Vagina (tissue), 2 donors: ENCODE results near the gene MEGF6. TPM values are rescaled to one million over a fixed set of nuclear protein-coding genes. Genes with fewer than 3 reads are reported as not detected.

Experiments used
- DNase-seq, 2 donors: peaks; one replicate each; pipeline ENCODE4 v3.0.0-alpha.2; 2017; ENCODE audit errors: extremely low spot score in 2 of 2
- H3K27ac ChIP-seq: fragments of 200-600 bp; sonication (generic); one replicate; pipeline ENCODE4 v1.5.1; 2019
- H3K27me3 ChIP-seq: fragments of 200-600 bp; sonication (generic); one replicate; pipeline ENCODE4 v1.5.1; 2019
- H3K36me3 ChIP-seq, 2 donors: fragments of 200-600 bp; sonication (generic); one replicate each; pipeline ENCODE4 v1.5.1; 2017 to 2019
- H3K4me1 ChIP-seq: fragments of 200-600 bp; sonication (generic); one replicate; pipeline ENCODE4 v1.5.1; 2019
- H3K4me3 ChIP-seq, 2 donors: fragments of 200-600 bp; sonication (generic); 1 replicate in 1 of 2; 2 replicates in 1 of 2; pipeline ENCODE4 v1.5.1; 2016 to 2019
- H3K9me3 ChIP-seq: fragments of 200-600 bp; sonication (generic); one replicate; pipeline ENCODE4 v1.5.1; 2019
- CTCF ChIP-seq, 3 experiments: fragments of 450-650 bp in 2 of 3; fragments of 200-600 bp in 1 of 3; sonication (generic) in 1 of 3; IDR thresholded peaks; one replicate each; pipeline ENCODE4 v1.5.1; 2017 to 2019; ENCODE audit warnings: antibody characterized with exemption in 3 of 3, mild to moderate bottlenecking in 2 of 3, moderate library complexity in 2 of 3
- POLR2A ChIP-seq, 2 donors: fragments of 450-650 bp; IDR thresholded peaks; one replicate each; pipeline ENCODE4 v1.6.1; 2017; ENCODE audit warnings: antibody characterized with exemption in 2 of 2, mild to moderate bottlenecking in 2 of 2, moderate library complexity in 2 of 2
- POLR2AphosphoS5 ChIP-seq, 2 donors: sonication (generic); formaldehyde crosslinking; IDR thresholded peaks; one replicate each; pipeline ENCODE4 v1.9.0; 2017; ENCODE audit warnings: antibody characterized with exemption in 2 of 2, mild to moderate bottlenecking in 2 of 2, low read depth in 1 of 2; ENCODE audit not compliant: insufficient read depth in 1 of 2
- intact Hi-C: fragments of 100-400 bp; cut with DNase I; formaldehyde crosslinking; loops from one replicate; pipeline ENCODE4 v1.15.1; 2023
- total RNA-seq: library from RNA; depleted of rRNA; stranded (reverse); fragments of >200 nt; gene quantifications from one replicate; pipeline ENCODE4 v1.2.3, GENCODE V29; 2016

Gene MEGF6
- total RNA-seq, 1 donor from 2014 or later: 37.6 TPM

DNA sequence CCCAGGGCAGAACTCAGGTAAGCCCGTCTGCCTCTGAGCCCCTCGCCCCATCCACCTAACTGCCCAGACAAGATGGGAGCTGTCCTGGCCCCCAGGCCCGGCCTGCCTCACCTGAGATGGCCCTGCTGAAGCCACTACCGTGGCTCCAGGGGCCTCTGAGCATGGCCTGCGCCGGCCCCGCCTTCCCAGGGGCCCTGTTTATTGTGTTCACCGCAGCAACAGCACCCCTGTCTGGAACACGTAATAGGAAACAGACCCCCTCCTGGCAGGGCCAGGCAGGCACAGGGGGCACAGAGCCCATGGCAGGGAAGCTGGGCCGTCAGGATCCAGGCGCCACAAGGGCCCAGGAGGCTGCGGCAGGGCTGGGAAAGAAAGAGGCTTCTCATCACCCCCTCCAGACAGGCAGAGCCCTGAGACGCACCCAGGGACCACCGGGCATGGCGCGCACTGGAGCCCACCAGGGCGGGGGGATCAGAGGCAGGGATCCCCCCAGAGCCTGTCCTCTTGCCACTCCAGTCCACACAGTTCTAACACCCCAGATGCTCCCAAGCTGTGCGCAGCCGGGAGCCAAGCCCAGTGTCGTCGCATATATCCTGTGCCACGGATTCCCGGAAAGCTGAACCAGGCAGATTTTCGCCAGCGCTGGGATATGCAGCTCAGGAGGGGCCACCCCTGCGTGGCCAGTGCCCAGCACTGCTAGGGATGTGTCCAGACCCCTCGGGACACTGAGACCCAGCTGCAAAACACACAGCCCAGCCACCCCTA, 94.2 kb downstream of the MEGF6 start:
- no peak overlapping the region for H3K27ac ChIP-seq
- H3K9me3 ChIP-seq: no peaks in the 10 kb centered on the region
- peaks cover 0 to 5% of the 10 kb centered on the region in 2 donors for H3K36me3 ChIP-seq
- intact Hi-C loops: no loop called here
- TF ChIP-seq POLR2AphosphoS5 (IDR thresholded peaks at IDR 0.05; ENCODE audit: insufficient read depth in 1 of 2, low read depth in 1 of 2): no peak
- TF ChIP-seq CTCF (IDR thresholded peaks at IDR 0.05): no peak
- TF ChIP-seq POLR2A (IDR thresholded peaks at IDR 0.05): no peak
- H3K4me1 ChIP-seq: no peaks in the 10 kb centered on the region
- no peak for DNase-seq
- H3K4me3 ChIP-seq: no peak overlapping the region
- no peaks in the 10 kb centered on the region for H3K27me3 ChIP-seq

DNA sequence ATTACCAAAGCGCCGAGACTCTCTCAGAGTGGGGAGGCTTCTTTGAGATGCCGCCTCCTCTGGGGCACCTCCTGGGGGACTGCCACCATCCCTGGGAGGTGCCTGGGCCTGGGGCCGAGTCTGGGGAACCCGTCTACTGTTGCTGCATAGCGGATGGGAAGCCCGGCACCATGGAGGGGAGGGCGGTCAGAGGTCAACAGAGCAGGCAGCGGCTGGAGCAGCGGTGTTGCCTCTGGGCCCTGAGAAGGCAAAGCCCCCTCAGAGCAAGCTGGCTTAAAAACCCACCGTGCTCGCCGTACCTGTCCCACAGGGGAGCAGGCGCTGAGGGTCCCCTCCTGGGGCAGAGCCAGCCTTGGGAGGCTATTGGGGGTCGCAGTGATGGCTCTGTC, 94.8 kb downstream of the MEGF6 start:
- Histone ChIP-seq H3K9me3 (no peaks in the 10 kb centered on the region), H3K4me1 (no peaks in the 10 kb centered on the region), H3K4me3 (no peak overlapping the region), H3K27me3 (no peaks in the 10 kb centered on the region), H3K36me3 (peaks cover 0 to 5% of the 10 kb centered on the region in 2 donors), H3K27ac (no peak overlapping the region)
- intact Hi-C loops: no loop called here
- TF ChIP-seq POLR2AphosphoS5 (IDR thresholded peaks at IDR 0.05; ENCODE audit: insufficient read depth in 1 of 2, low read depth in 1 of 2) (no peak), POLR2A (IDR thresholded peaks at IDR 0.05) (no peak), CTCF (IDR thresholded peaks at IDR 0.05) (no peak)
- DNase-seq: no peak

DNA sequence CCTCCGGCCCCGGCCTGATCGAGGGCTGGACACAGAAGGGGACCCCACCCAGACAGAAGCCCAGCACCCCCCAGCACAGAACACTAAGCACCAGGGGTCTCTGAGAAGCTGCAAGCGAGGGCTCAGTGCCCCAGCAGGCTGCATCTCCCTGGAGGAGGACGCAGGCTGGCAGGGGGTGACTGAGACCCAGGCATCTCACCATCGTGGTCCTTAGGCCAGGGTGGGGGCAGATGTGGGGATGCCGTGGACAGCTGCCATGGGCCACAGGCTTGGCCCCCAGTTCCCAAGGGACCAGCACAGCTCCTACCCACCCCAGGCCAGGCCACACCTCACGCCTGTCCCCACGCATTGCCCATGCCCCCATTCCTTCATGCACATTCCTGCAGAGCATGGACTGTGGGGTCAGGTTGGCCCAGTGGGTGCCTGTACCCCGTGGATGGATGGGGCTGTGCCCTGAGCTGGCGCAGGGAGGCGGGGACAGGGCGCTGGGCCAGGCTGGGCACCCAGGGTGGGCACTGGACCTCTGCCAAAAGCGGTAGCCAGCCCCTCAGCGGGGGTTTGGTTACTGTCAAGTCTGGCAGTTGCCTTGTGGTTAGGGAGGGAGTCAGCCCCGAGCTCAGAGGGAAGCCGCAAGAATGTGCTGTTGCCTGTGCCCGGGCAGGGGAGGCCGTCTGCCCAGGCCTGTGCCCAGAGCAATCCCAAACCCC, 95.4 kb downstream of the MEGF6 start:
- H3K27me3 ChIP-seq: no peaks in the 10 kb centered on the region
- no peak overlapping the region for H3K4me3 ChIP-seq
- no peaks in the 10 kb centered on the region for H3K4me1 ChIP-seq
- no peak overlapping the region for H3K27ac ChIP-seq
- peaks cover 0 to 5% of the 10 kb centered on the region in 2 donors for H3K36me3 ChIP-seq
- no peaks in the 10 kb centered on the region for H3K9me3 ChIP-seq
- TF ChIP-seq CTCF (IDR thresholded peaks at IDR 0.05) (no peak), POLR2A (IDR thresholded peaks at IDR 0.05) (no peak), POLR2AphosphoS5 (IDR thresholded peaks at IDR 0.05; ENCODE audit: insufficient read depth in 1 of 2, low read depth in 1 of 2) (no peak)
- intact Hi-C loops: no loop called here
- no peak for DNase-seq

DNA sequence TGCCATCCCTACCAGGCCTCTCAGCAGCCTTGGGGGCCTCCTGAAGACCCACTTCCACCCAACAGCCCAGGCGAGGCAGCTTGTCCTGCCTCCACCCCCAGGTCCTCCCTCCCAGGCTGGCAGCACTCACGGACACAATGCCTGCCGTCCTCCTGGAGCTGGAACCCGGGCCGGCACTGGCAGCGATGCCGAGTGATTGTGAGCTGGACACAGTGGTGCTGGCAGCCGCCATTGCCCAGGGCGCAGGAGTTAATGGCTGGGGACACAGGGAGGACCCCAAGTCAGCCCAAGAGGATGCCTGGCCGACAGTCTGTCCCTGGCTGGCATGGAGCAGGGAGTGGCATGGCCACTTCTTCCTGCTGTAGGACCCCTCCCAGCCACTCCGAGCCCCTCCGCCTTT, 96.0 kb downstream of the MEGF6 start:
- H3K27ac ChIP-seq: no peak overlapping the region
- no peak for DNase-seq
- TF ChIP-seq POLR2AphosphoS5 (IDR thresholded peaks at IDR 0.05; ENCODE audit: insufficient read depth in 1 of 2, low read depth in 1 of 2): no peak
- TF ChIP-seq POLR2A (IDR thresholded peaks at IDR 0.05): no peak
- no peak for TF ChIP-seq CTCF (IDR thresholded peaks at IDR 0.05)
- intact Hi-C loops: no loop called here
- no peaks in the 10 kb centered on the region for H3K27me3 ChIP-seq
- no peaks in the 10 kb centered on the region for H3K9me3 ChIP-seq
- H3K4me3 ChIP-seq: no peak overlapping the region
- H3K4me1 ChIP-seq: no peaks in the 10 kb centered on the region
- H3K36me3 ChIP-seq: peaks cover 0 to 5% of the 10 kb centered on the region in 2 donors

DNA sequence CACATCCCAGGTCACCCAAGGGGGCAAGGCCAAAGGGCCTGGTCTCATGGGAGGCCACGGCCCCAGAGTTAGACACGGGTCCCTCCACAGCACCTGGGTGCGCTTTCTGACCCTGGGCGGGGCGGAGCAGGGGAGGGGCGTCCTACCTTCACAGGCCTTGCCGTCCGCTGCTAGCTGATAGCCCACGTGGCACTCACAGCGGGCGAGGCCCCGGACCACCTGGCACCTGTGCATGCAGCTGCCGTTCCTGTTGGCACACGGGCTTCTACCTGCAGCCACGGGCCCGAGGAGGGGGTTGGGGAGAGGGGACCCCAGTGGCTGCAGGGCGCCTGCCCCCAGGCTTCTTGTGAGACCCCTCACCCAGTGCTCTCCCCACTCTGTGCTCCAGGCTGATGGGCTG, 96.9 kb downstream of the MEGF6 start:
- TF ChIP-seq CTCF (IDR thresholded peaks at IDR 0.05) (no peak), POLR2AphosphoS5 (IDR thresholded peaks at IDR 0.05; ENCODE audit: insufficient read depth in 1 of 2, low read depth in 1 of 2) (no peak), POLR2A (IDR thresholded peaks at IDR 0.05) (no peak)
- H3K9me3 ChIP-seq: no peaks in the 10 kb centered on the region
- H3K27me3 ChIP-seq: no peaks in the 10 kb centered on the region
- no peak for DNase-seq
- H3K36me3 ChIP-seq: peaks cover 0 to 5% of the 10 kb centered on the region in 2 donors
- intact Hi-C loops: no loop called here
- H3K4me3 ChIP-seq: no peak overlapping the region
- H3K27ac ChIP-seq: no peak overlapping the region
- no peaks in the 10 kb centered on the region for H3K4me1 ChIP-seq
